Measurements from ENCODE around the gene SLC22A17. TPM values are rescaled to one million over a fixed set of nuclear protein-coding genes. Genes with fewer than 3 reads are reported as not detected.

The SLC22A17 gene
- total and polyA plus RNA-seq, 2 of the 13 experiments (the other 11 are each of a cell fraction or from before 2014, with no cell fraction given) = 0.95 to 1.1 TPM

DNA sequence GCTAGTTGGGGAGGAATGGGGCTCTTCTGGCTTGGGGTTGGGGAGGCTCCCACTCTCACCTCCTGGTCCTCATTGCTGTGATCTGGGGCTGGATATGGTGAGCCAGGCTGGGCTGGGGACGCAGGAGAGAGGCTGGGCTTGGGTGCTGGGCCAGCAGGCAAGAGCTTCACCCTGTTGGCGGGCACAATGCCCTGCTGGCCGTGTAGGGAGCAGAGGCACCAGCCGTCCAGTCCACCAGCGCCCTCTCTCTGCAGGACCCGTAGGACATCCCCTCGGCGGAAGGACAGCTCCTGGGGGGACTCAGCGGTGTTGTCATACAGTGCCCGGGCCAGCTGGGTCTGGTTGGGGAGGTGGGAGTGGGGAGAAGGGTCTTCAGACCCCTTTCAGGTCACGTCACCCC lies 7.8 kb upstream of the SLC22A17 start (continued):
- TF ChIP-seq, protein P1, sequence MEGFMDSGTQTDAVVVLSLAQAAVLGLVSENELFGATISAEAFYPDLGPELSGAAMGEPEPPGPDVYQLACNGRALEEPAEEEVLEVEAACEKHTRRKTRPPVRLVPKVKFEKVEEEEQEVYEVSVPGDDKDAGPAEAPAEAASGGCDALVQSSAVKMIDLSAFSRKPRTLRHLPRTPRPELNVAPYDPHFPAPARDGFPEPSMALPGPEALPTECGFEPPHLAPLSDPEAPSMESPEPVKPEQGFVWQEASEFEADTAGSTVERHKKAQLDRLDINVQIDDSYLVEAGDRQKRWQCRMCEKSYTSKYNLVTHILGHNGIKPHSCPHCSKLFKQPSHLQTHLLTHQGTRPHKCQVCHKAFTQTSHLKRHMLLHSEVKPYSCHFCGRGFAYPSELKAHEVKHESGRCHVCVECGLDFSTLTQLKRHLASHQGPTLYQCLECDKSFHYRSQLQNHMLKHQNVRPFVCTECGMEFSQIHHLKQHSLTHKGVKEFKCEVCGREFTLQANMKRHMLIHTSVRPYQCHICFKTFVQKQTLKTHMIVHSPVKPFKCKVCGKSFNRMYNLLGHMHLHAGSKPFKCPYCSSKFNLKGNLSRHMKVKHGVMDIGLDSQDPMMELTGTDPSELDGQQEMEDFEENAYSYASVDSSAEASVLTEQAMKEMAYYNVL (CRISPR knock-in tag; IDR thresholded peaks at IDR 0.05; ENCODE audit: borderline replicate concordance) = no peak
- TF ChIP-seq ZNF12 (CRISPR knock-in tag; IDR thresholded peaks at IDR 0.05) (no peak), ZNF225 (CRISPR knock-in tag; IDR thresholded peaks at IDR 0.05) (peak; percentile 61; the same call in 1 of the 2 replicates), ZNF264 (CRISPR knock-in tag; IDR thresholded peaks at IDR 0.05) (no peak), ZFP62 (CRISPR knock-in tag; IDR thresholded peaks at IDR 0.05) (no peak), ZNF331 (CRISPR knock-in tag; IDR thresholded peaks at IDR 0.05) (no peak), BORCS8-MEF2B (CRISPR knock-in tag; IDR thresholded peaks at IDR 0.05) (no peak), ZSCAN22 (CRISPR knock-in tag; IDR thresholded peaks at IDR 0.05) (no peak), ZNF468 (CRISPR knock-in tag; IDR thresholded peaks at IDR 0.05) (no peak), RXRA (CRISPR knock-in tag; IDR thresholded peaks at IDR 0.05) (peak; percentile 18; the same call in 1 of the 2 replicates), DMAP1 (CRISPR knock-in tag; IDR thresholded peaks at IDR 0.05) (no peak), RBM39 (IDR thresholded peaks at IDR 0.05; ENCODE audit: low read depth, low read length, poor library complexity, severe bottlenecking) (no peak), ZNF749 (CRISPR knock-in tag; IDR thresholded peaks at IDR 0.05; ENCODE audit: borderline replicate concordance) (no peak)
- TF ChIP-seq, protein P2, sequence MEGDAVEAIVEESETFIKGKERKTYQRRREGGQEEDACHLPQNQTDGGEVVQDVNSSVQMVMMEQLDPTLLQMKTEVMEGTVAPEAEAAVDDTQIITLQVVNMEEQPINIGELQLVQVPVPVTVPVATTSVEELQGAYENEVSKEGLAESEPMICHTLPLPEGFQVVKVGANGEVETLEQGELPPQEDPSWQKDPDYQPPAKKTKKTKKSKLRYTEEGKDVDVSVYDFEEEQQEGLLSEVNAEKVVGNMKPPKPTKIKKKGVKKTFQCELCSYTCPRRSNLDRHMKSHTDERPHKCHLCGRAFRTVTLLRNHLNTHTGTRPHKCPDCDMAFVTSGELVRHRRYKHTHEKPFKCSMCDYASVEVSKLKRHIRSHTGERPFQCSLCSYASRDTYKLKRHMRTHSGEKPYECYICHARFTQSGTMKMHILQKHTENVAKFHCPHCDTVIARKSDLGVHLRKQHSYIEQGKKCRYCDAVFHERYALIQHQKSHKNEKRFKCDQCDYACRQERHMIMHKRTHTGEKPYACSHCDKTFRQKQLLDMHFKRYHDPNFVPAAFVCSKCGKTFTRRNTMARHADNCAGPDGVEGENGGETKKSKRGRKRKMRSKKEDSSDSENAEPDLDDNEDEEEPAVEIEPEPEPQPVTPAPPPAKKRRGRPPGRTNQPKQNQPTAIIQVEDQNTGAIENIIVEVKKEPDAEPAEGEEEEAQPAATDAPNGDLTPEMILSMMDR (CRISPR knock-in tag; IDR thresholded peaks at IDR 0.05) = peak; percentile 77
- TF ChIP-seq, protein P3, sequence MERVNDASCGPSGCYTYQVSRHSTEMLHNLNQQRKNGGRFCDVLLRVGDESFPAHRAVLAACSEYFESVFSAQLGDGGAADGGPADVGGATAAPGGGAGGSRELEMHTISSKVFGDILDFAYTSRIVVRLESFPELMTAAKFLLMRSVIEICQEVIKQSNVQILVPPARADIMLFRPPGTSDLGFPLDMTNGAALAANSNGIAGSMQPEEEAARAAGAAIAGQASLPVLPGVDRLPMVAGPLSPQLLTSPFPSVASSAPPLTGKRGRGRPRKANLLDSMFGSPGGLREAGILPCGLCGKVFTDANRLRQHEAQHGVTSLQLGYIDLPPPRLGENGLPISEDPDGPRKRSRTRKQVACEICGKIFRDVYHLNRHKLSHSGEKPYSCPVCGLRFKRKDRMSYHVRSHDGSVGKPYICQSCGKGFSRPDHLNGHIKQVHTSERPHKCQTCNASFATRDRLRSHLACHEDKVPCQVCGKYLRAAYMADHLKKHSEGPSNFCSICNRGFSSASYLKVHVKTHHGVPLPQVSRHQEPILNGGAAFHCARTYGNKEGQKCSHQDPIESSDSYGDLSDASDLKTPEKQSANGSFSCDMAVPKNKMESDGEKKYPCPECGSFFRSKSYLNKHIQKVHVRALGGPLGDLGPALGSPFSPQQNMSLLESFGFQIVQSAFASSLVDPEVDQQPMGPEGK (CRISPR knock-in tag; IDR thresholded peaks at IDR 0.05) = no peak
- TF ChIP-seq, protein P4, sequence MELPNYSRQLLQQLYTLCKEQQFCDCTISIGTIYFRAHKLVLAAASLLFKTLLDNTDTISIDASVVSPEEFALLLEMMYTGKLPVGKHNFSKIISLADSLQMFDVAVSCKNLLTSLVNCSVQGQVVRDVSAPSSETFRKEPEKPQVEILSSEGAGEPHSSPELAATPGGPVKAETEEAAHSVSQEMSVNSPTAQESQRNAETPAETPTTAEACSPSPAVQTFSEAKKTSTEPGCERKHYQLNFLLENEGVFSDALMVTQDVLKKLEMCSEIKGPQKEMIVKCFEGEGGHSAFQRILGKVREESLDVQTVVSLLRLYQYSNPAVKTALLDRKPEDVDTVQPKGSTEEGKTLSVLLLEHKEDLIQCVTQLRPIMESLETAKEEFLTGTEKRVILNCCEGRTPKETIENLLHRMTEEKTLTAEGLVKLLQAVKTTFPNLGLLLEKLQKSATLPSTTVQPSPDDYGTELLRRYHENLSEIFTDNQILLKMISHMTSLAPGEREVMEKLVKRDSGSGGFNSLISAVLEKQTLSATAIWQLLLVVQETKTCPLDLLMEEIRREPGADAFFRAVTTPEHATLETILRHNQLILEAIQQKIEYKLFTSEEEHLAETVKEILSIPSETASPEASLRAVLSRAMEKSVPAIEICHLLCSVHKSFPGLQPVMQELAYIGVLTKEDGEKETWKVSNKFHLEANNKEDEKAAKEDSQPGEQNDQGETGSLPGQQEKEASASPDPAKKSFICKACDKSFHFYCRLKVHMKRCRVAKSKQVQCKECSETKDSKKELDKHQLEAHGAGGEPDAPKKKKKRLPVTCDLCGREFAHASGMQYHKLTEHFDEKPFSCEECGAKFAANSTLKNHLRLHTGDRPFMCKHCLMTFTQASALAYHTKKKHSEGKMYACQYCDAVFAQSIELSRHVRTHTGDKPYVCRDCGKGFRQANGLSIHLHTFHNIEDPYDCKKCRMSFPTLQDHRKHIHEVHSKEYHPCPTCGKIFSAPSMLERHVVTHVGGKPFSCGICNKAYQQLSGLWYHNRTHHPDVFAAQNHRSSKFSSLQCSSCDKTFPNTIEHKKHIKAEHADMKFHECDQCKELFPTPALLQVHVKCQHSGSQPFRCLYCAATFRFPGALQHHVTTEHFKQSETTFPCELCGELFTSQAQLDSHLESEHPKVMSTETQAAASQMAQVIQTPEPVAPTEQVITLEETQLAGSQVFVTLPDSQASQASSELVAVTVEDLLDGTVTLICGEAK (IDR thresholded peaks at IDR 0.05) = no peak
- TF ChIP-seq, protein P4 (CRISPR knock-in tag; IDR thresholded peaks at IDR 0.05) = no peak
